HEK293 (cell line): Measurements from ENCODE around the gene TRABD.

ENCODE experiments used
- KLF10 ChIP-seq: fragments of 450-650 bp; IDR thresholded peaks from 2 replicates; pipeline ENCODE4 v1.5.1; 2018; ENCODE audit warnings: missing biosample characterization, mild to moderate bottlenecking, missing genetic modification characterization
- PRDM1 ChIP-seq: fragments of 450-650 bp; formaldehyde crosslinking; IDR thresholded peaks from 2 replicates; pipeline ENCODE4; 2016; ENCODE audit warnings: missing biosample characterization, missing genetic modification characterization
- PRDM2 ChIP-seq: fragments of 450-650 bp; formaldehyde crosslinking; IDR thresholded peaks from 2 replicates; pipeline ENCODE4 v1.5.1; 2016; ENCODE audit warnings: missing biosample characterization, missing genetic modification characterization, borderline replicate concordance
- PRDM6 ChIP-seq: fragments of 450-650 bp; formaldehyde crosslinking; IDR thresholded peaks from 2 replicates; pipeline ENCODE4 v1.5.1; 2017; ENCODE audit warnings: missing biosample characterization, missing genetic modification characterization
- REST ChIP-seq: fragments of 450-650 bp; formaldehyde crosslinking; IDR thresholded peaks from 2 replicates; pipeline ENCODE4 v1.5.1; 2016; ENCODE audit warnings: missing biosample characterization, missing genetic modification characterization
- WT1 ChIP-seq: fragments of 450-650 bp; formaldehyde crosslinking; IDR thresholded peaks from 2 replicates; pipeline ENCODE4 v1.5.1; 2016; ENCODE audit warnings: missing biosample characterization, missing genetic modification characterization
- ZBTB11 ChIP-seq: fragments of 450-650 bp; formaldehyde crosslinking; conservative IDR thresholded peaks from 2 replicates; pipeline ENCODE4 v1.5.1; 2016; ENCODE audit warnings: low read depth, missing biosample characterization, missing genetic modification characterization
- ZBTB20 ChIP-seq: fragments of 450-650 bp; formaldehyde crosslinking; IDR thresholded peaks from 2 replicates; pipeline ENCODE4 v1.5.1; 2016; ENCODE audit warnings: missing biosample characterization, missing genetic modification characterization
- ZBTB8A ChIP-seq: fragments of 450-650 bp; formaldehyde crosslinking; IDR thresholded peaks from 2 replicates; pipeline ENCODE4 v1.5.1; 2016; ENCODE audit warnings: missing biosample characterization, missing genetic modification characterization
- ZEB2 ChIP-seq: fragments of 450-650 bp; formaldehyde crosslinking; IDR thresholded peaks from 2 replicates; pipeline ENCODE4 v1.5.1; 2016; ENCODE audit warnings: missing biosample characterization, missing genetic modification characterization
- ZIC2 ChIP-seq: fragments of 450-650 bp; formaldehyde crosslinking; IDR thresholded peaks from 2 replicates; pipeline ENCODE4 v1.5.1; 2016; ENCODE audit warnings: missing biosample characterization, missing genetic modification characterization
- ZNF174 ChIP-seq: fragments of 450-650 bp; formaldehyde crosslinking; IDR thresholded peaks from 2 replicates; pipeline ENCODE4 v1.5.0; 2017; ENCODE audit warnings: missing biosample characterization, mild to moderate bottlenecking, missing genetic modification characterization
- ZNF223 ChIP-seq: fragments of 450-650 bp; formaldehyde crosslinking; IDR thresholded peaks from 2 replicates; pipeline ENCODE4 v1.5.1; 2016; ENCODE audit warnings: missing biosample characterization, missing genetic modification characterization
- ZNF274 ChIP-seq, 2 experiments: fragments of 200-500 bp in 1 of 2; fragments of 450-650 bp in 1 of 2; sonication (Bioruptor generic) in 1 of 2; formaldehyde crosslinking in 1 of 2; IDR thresholded peaks; 2 replicates each; pipeline versions ENCODE4 v1.5.1 to v1.6.1; 2014 to 2016; ENCODE audit warnings: borderline replicate concordance in 1 of 2, inconsistent platforms in 1 of 2, low read length in 1 of 2, missing biosample characterization in 1 of 2, missing genetic modification characterization in 1 of 2
- ZNF302 ChIP-seq: fragments of 450-650 bp; formaldehyde crosslinking; IDR thresholded peaks from 2 replicates; pipeline ENCODE4 v1.5.1; 2016; ENCODE audit warnings: missing biosample characterization, missing genetic modification characterization, low read depth
- ZNF324 ChIP-seq: fragments of 450-650 bp; formaldehyde crosslinking; IDR thresholded peaks from 2 replicates; pipeline ENCODE4 v1.5.1; 2016; ENCODE audit warnings: missing biosample characterization, missing genetic modification characterization
- ZNF391 ChIP-seq: fragments of 450-650 bp; formaldehyde crosslinking; IDR thresholded peaks from 2 replicates; pipeline ENCODE4 v1.5.1; 2016; ENCODE audit warnings: low read depth, missing biosample characterization, missing genetic modification characterization, borderline replicate concordance
- ZNF548 ChIP-seq: fragments of 450-650 bp; formaldehyde crosslinking; IDR thresholded peaks from 2 replicates; pipeline ENCODE4 v1.5.1; 2016; ENCODE audit warnings: missing biosample characterization, missing genetic modification characterization
- ZNF626 ChIP-seq: fragments of 450-650 bp; sonication (Bioruptor Pico); formaldehyde crosslinking; IDR thresholded peaks from 2 replicates; pipeline ENCODE4 v1.5.1; 2018; ENCODE audit warnings: missing biosample characterization, missing genetic modification characterization, inconsistent platforms
- ZNF791 ChIP-seq: fragments of 450-650 bp; formaldehyde crosslinking; IDR thresholded peaks from 2 replicates; pipeline ENCODE4 v1.5.1; 2016; ENCODE audit warnings: missing biosample characterization, missing genetic modification characterization
- TF ChIP-seq, protein P1 (sequence below): fragments of 450-650 bp; formaldehyde crosslinking; IDR thresholded peaks from 2 replicates; pipeline ENCODE4 v1.5.0; 2017; ENCODE audit warnings: missing biosample characterization, missing genetic modification characterization, borderline replicate concordance

Gene TRABD

DNA sequence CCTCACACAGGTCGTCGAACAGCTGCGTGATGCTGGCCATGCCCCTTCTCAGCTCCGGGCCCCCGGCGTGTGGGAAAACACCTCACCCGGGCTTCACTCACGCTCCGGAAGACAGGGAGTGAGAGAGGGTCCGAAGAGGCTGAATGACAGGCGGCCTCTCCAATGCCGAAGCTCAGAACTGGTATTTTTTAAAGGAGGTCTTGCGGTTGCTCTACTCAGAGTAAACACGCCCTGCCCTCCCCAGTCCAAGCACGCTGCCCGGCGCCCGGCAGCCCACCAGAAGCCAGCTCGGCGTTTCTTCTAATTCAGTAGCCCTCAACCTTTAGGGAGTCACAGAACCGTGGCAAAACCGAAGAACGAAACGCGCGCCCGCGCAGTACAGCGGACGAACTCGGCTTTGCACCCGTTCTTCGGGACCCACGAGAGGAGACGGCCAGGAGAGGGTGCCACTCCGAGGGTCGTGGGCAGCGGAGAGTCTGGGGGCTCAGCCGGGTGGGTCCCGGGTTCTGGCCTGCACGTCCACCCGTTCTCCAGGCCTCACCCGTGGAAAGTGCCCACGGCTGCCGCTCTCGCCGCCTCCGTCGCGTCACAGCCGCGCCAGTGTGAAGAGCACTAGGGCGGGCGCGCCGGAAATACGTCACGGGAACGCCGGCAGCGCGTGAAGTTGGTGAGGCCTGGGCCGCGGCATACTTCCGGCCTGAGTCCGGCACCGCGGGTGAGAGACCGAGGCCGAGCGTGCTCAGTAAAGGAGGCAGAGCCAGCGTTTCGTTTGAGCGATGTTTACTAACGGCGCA, 58.9 kb downstream of the TRABD start, which contains the start of gene TUBGCP6 (continued):
- no peak for TF ChIP-seq PRDM6
- no peak for TF ChIP-seq REST (tag by site-specific recombination)
- no peak for TF ChIP-seq ZNF274 (IDR thresholded peaks at IDR 0.05; ENCODE audit: low read length)
- no peak for TF ChIP-seq ZNF274 (tag by site-specific recombination; IDR thresholded peaks at IDR 0.05; ENCODE audit: borderline replicate concordance)
- TF ChIP-seq KLF10 (tag by site-specific recombination), result no peak; the same call in 1 of the 2 replicates
- peak; percentile 49; the same call in 1 of the 2 replicates for TF ChIP-seq ZIC2 (tag by site-specific recombination)
- peak; percentile 95 for TF ChIP-seq ZBTB11
- peak; percentile 16; the same call in 1 of the 2 replicates for TF ChIP-seq PRDM1 (tag by site-specific recombination)
- peak; percentile 93 for TF ChIP-seq ZBTB20 (tag by site-specific recombination)
- 0 out of 2 replicates have a peak, but pooled peaks have one; percentile 20 for TF ChIP-seq WT1 (tag by site-specific recombination)
- peak; percentile 92 for TF ChIP-seq ZNF324 (tag by site-specific recombination)
- TF ChIP-seq ZEB2, result peak; percentile 87
- no peak for TF ChIP-seq ZNF302 (tag by site-specific recombination)
- no peak for TF ChIP-seq PRDM2 (tag by site-specific recombination)
- no peak for TF ChIP-seq ZNF626
- TF ChIP-seq, protein P1, sequence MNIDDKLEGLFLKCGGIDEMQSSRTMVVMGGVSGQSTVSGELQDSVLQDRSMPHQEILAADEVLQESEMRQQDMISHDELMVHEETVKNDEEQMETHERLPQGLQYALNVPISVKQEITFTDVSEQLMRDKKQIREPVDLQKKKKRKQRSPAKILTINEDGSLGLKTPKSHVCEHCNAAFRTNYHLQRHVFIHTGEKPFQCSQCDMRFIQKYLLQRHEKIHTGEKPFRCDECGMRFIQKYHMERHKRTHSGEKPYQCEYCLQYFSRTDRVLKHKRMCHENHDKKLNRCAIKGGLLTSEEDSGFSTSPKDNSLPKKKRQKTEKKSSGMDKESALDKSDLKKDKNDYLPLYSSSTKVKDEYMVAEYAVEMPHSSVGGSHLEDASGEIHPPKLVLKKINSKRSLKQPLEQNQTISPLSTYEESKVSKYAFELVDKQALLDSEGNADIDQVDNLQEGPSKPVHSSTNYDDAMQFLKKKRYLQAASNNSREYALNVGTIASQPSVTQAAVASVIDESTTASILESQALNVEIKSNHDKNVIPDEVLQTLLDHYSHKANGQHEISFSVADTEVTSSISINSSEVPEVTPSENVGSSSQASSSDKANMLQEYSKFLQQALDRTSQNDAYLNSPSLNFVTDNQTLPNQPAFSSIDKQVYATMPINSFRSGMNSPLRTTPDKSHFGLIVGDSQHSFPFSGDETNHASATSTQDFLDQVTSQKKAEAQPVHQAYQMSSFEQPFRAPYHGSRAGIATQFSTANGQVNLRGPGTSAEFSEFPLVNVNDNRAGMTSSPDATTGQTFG (tag by site-specific recombination), result no peak
- TF ChIP-seq ZNF391 (tag by site-specific recombination), result peak; percentile 86; the same call in 1 of the 2 replicates
- TF ChIP-seq ZNF791, result no peak
- TF ChIP-seq ZNF223 (tag by site-specific recombination), result no peak
- peak; percentile 37; the same call in 1 of the 2 replicates for TF ChIP-seq ZBTB8A (tag by site-specific recombination)
- TF ChIP-seq ZNF548, result no peak
- no peak for TF ChIP-seq ZNF174
